Activated T-cell treated with anti-CD3 and anti-CD28 coated beads, Interleukin-2, amount 50 U/mL, for 72 hours (primary cell): ENCODE data around the gene ATP9B. TPM values are rescaled to one million over a fixed set of nuclear protein-coding genes. Genes with fewer than 3 reads are reported as not detected.

Source experiments
- ATAC-seq, 2 donors: fragments of 150-1000 bp; cut with Tn5 transposase; replicated peaks in 1 of 2; 2 replicates each; pipeline ENCODE4 v1.10.0; 2021; ENCODE audit warnings: moderate library complexity in 2 of 2, mild to moderate bottlenecking in 1 of 2
- DNase-seq, 2 donors: peaks; one replicate each; pipeline ENCODE4 v3.0.0; 2021 to 2022; ENCODE audit warnings: mixed read lengths in 1 of 2
- H3K27ac Mint-ChIP-seq: one replicate; pipeline ENCODE4 v1.8.0; 2022; ENCODE audit warnings: mild to moderate bottlenecking, moderate library complexity, mixed read lengths
- H3K27me3 Mint-ChIP-seq: one replicate; pipeline ENCODE4 v1.8.0; 2022; ENCODE audit warnings: low read depth, mixed read lengths
- H3K36me3 Mint-ChIP-seq, 2 donors: one replicate each; pipeline ENCODE4 v1.8.0; 2022; ENCODE audit warnings: mixed read lengths in 2 of 2, mild to moderate bottlenecking in 1 of 2; ENCODE audit not compliant: insufficient read depth in 2 of 2
- H3K4me1 Mint-ChIP-seq: one replicate; pipeline ENCODE4 v1.8.0; 2022; ENCODE audit warnings: low read depth, mixed read lengths
- H3K4me3 Mint-ChIP-seq, 2 donors: one replicate each; pipeline ENCODE4 v1.8.0; 2022; ENCODE audit warnings: mild to moderate bottlenecking in 2 of 2, mixed read lengths in 2 of 2, moderate library complexity in 2 of 2
- H3K9me3 Mint-ChIP-seq, 2 donors: one replicate each; pipeline ENCODE4 v1.8.0; 2022; ENCODE audit warnings: mixed read lengths in 2 of 2
- total RNA-seq, 2 donors: library from RNA; stranded (reverse); gene quantifications; one replicate each; pipeline ENCODE4 v1.2.3, GENCODE V29; 2022

Gene ATP9B
- total RNA-seq, 2 donors from 2014 or later, result 24.1 TPM

DNA sequence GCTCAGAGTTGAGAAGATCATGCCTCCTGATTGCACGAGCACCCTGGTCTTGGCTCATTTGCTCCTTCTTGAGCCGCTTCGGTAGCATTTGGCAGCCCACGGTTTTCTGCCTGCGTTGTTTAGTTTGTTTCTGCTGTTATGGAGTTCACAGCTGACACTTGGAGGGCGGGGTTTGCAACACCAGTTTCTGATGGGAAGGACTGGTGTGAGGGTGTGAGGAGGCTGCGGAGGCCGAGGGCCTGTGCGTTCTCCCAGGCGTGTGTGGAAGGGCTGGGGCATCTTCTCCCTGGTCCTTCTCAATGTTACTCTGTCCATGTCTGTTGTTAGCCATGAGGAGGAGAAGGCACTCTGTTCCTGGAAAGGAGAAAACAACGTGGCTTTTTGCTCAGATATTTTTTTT lies 349.4 kb downstream of the ATP9B start:
- DNase-seq (no peak), ATAC-seq (no peak)
- peaks cover 17% of the 10 kb centered on the region for H3K4me1 Mint-ChIP-seq
- peaks cover 9 to 18% of the 10 kb centered on the region in 2 donors for H3K36me3 Mint-ChIP-seq
- no peak overlapping the region for H3K4me3 Mint-ChIP-seq
- H3K27ac Mint-ChIP-seq, result no peak overlapping the region
- H3K27me3 Mint-ChIP-seq, result no peaks in the 10 kb centered on the region
- H3K9me3 Mint-ChIP-seq, result no peaks in the 10 kb centered on the region

DNA sequence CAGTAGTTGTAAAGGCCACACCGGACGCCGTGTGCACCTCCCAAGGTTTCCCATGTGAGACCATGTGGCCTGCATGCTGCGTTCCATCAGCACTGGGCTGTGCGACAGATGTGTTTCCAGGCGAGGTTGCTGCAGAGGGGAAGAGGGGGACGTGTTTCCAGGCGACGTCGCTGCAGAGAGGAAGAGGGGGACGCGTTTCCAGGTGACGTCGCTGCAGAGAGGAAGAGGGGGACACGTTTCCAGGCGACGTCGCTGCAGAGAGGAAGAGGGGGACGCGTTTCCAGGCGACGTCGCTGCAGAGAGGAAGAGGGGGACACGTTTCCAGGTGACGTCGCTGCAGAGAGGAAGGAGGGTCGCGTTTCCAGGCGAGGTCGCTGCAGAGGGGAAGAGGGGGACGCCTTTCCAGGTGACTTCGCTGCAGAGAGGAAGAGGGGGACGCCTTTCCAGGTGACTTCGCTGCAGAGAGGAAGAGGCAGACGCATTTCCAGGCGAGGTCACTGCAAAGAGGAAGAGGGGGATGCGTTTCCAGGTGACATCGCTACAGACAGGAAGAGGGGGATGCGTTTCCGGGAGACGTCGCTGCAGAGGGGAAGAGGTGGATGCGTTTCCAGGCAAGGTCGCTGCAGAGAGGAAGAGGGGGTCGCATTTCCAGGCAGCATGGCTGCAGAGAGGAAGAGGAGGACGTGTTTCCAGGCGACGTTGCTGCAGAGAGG lies 351.0 kb downstream of the ATP9B start:
- Mint-ChIP-seq H3K27ac (no peak overlapping the region), H3K4me1 (peaks cover 23% of the 10 kb centered on the region), H3K27me3 (no peaks in the 10 kb centered on the region), H3K36me3 (peaks cover 18 to 20% of the 10 kb centered on the region in 2 donors), H3K4me3 (peak overlapping the region in 1 of 2 donors; percentile 26), H3K9me3 (no peaks in the 10 kb centered on the region)
- no peak for DNase-seq
- no peak for ATAC-seq

- peaks cover 18 to 25% of the 10 kb centered on the region in 2 donors for H3K36me3 Mint-ChIP-seq
- H3K4me3 Mint-ChIP-seq, result no peak overlapping the region
- no peak overlapping the region for H3K27ac Mint-ChIP-seq
- ATAC-seq (no peak), DNase-seq (no peak)
- H3K9me3 Mint-ChIP-seq, result no peaks in the 10 kb centered on the region
- H3K4me1 Mint-ChIP-seq, result peaks cover 29% of the 10 kb centered on the region
- no peaks in the 10 kb centered on the region for H3K27me3 Mint-ChIP-seq
These were observed 352.2 kb downstream of the ATP9B start for GRCh38 chr18:79421275-79421857.

- Mint-ChIP-seq H3K4me3 (no peak overlapping the region), H3K27me3 (no peaks in the 10 kb centered on the region), H3K36me3 (peaks cover 18 to 25% of the 10 kb centered on the region in 2 donors), H3K27ac (peak overlapping the region; percentile 51), H3K4me1 (peaks cover 29% of the 10 kb centered on the region), H3K9me3 (no peaks in the 10 kb centered on the region)
- ATAC-seq (peak; percentile 7 to 53), DNase-seq (no peak)
These were observed 353.0 kb downstream of the ATP9B start for GRCh38 chr18:79422022-79422782.

DNA sequence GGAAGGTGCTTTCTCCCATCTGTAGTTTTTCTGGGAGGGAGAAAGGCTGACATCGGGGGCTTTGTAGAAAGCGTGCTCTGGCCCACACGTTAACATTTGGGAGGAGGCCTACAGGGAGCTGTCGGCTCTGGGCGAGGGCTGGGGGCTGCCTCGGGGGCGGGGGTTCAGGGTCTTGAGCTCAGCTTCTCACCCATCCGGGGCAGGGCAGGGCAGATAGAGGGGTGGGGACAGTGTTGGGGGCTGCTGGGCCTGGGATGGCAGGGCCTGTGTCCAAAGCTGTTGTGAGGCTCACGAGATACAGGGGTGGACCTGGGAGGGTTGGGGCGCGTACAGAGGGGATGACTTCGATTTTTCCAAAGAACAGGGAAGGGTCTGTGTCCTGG lies 353.6 kb downstream of the ATP9B start:
- no peak for DNase-seq
- Mint-ChIP-seq H3K4me1 (peaks cover 29% of the 10 kb centered on the region), H3K27me3 (no peaks in the 10 kb centered on the region), H3K9me3 (no peaks in the 10 kb centered on the region), H3K36me3 (peaks cover 18 to 25% of the 10 kb centered on the region in 2 donors), H3K4me3 (no peak overlapping the region), H3K27ac (no peak overlapping the region)
- no peak for ATAC-seq

DNA sequence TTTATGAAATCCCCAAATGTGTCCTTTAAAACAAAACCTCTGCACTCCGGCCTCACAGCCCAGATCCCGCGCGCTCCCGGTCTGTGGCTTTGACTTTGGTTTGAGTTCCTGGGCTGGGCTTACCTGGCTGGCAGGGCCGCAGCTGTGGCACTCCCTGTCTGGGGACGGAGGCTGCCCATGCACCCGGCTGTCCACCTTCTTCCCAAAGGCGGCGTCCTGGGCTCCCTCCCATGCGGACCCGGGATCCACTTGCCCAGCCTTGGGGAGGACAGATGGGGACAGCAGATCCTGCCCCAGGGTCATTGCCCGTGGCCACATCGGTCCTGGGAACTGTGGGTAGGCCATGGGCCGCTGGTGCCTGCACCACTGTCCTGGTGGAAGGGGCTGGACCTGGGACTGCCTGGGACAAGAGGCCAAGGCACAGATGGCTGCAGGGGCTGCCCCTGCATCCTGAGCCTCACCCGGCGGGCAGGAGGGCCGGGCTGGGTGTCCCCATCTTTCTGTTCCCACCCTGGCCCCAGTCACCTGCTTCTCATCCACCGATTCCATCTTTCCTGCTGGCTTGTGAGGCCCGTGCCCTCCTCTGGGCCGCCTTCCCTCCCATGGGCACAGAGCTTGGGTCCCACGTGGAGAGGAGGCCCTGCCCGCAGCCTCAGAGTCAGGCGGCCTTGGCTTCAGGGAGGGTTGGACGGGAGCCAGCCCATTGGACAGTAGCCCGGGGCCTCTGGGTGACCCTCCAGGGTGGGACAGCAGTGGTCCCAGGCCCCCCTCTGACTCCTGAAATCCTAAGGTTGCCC lies 354.2 kb downstream of the ATP9B start:
- Mint-ChIP-seq H3K27ac (no peak overlapping the region), H3K4me1 (peaks cover 30% of the 10 kb centered on the region)
- no peak for DNase-seq

DNA sequence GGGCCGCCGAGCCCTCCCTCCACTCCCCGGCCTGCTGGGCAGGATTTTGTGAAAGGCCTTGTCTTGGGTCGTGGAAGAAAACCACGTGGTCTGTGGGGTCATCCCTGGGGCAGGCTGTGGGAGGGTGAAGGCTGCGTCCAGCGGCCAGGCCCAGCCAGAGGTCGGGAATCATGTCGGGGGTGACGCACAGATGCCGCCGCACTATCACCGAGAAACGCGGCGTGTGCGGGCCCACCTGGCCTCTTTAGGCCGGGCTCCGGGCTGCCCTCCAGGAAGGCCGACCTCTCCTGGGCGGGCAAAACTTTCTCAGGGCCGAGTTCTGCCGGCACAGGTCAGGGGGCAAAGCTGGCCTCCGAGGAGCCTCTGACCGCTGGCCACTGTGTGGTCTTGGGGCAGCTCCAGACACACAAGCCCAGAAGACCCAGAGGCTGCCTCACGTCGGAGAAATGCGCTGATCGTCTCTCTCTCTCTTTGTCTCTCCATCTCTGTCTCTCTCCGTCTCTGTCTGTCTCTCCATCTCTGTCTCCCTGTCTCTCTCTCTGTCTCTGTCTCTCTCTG lies 354.9 kb downstream of the ATP9B start:
- peaks cover 18 to 25% of the 10 kb centered on the region in 2 donors for H3K36me3 Mint-ChIP-seq
- H3K4me3 Mint-ChIP-seq, result no peak overlapping the region
- no peaks in the 10 kb centered on the region for H3K9me3 Mint-ChIP-seq
- H3K4me1 Mint-ChIP-seq, result peaks cover 37% of the 10 kb centered on the region
- DNase-seq, result no peak
- ATAC-seq, result no peak
- H3K27ac Mint-ChIP-seq, result peak overlapping the region; percentile 44
- no peaks in the 10 kb centered on the region for H3K27me3 Mint-ChIP-seq

More for the DNA sequence above, 354.2 kb downstream of the ATP9B start:
- peaks cover 18 to 25% of the 10 kb centered on the region in 2 donors for H3K36me3 Mint-ChIP-seq
- H3K9me3 Mint-ChIP-seq, result no peaks in the 10 kb centered on the region
- no peak overlapping the region for H3K4me3 Mint-ChIP-seq
- H3K27me3 Mint-ChIP-seq, result no peaks in the 10 kb centered on the region
- no peak for ATAC-seq

- peaks cover 15 to 20% of the 10 kb centered on the region in 2 donors for H3K36me3 Mint-ChIP-seq
These were observed 355.8 kb downstream of the ATP9B start for GRCh38 chr18:79424880-79425568.

GRCh38 chr18:79425569-79425886 lies 356.3 kb downstream of the ATP9B start:
- H3K27ac Mint-ChIP-seq, result no peak overlapping the region
- no peaks in the 10 kb centered on the region for H3K27me3 Mint-ChIP-seq
- no peak for DNase-seq
- no peak for ATAC-seq
- H3K4me1 Mint-ChIP-seq, result peaks cover 27% of the 10 kb centered on the region
- H3K9me3 Mint-ChIP-seq, result no peaks in the 10 kb centered on the region
- H3K36me3 Mint-ChIP-seq, result peaks cover 11 to 17% of the 10 kb centered on the region in 2 donors
- no peak overlapping the region for H3K4me3 Mint-ChIP-seq

More at GRCh38 chr18:79424880-79425568, 355.8 kb downstream of the ATP9B start:
- Mint-ChIP-seq H3K9me3 (no peaks in the 10 kb centered on the region), H3K4me3 (no peak overlapping the region), H3K27ac (peak overlapping the region; percentile 47), H3K4me1 (peaks cover 32% of the 10 kb centered on the region), H3K27me3 (no peaks in the 10 kb centered on the region)
- ATAC-seq (no peak), DNase-seq (no peak)

- Mint-ChIP-seq H3K9me3 (no peaks in the 10 kb centered on the region), H3K4me3 (no peak overlapping the region), H3K27ac (no peak overlapping the region), H3K4me1 (peaks cover 25% of the 10 kb centered on the region), H3K27me3 (no peaks in the 10 kb centered on the region), H3K36me3 (peaks cover 10 to 15% of the 10 kb centered on the region in 2 donors)
- DNase-seq, result no peak
- ATAC-seq, result no peak
These were observed 357.4 kb downstream of the ATP9B start for GRCh38 chr18:79426376-79427300.

GRCh38 chr18:79427368-79428225 lies 358.4 kb downstream of the ATP9B start:
- H3K4me1 Mint-ChIP-seq, result peaks cover 25% of the 10 kb centered on the region
- H3K27me3 Mint-ChIP-seq, result no peaks in the 10 kb centered on the region
- H3K27ac Mint-ChIP-seq, result no peak overlapping the region
- H3K4me3 Mint-ChIP-seq, result no peak overlapping the region
- DNase-seq, result no peak
- peaks cover 8 to 14% of the 10 kb centered on the region in 2 donors for H3K36me3 Mint-ChIP-seq
- no peak for ATAC-seq
- no peaks in the 10 kb centered on the region for H3K9me3 Mint-ChIP-seq
